HG03558 (cell line): ENCODE data around the gene IRF2BP1.
"Not testable (repeated sequence)": the region's sequence is repeated elsewhere in the genome, so short reads cannot be mapped to it uniquely, and the experiment has no call there.

ENCODE experiments used
- ATAC-seq: cut with Tn5 transposase; IDR thresholded peaks from one replicate; pipeline ENCODE4 v1.9.1; 2021; ENCODE audit warnings: moderate number of reproducible peaks; ENCODE audit not compliant: unreplicated experiment; ENCODE audit errors: extremely low read depth

The IRF2BP1 gene

GRCh38 chr19:45882652-45883585 is 3.0 kb downstream of the IRF2BP1 start:
- no peak for ATAC-seq

GRCh38 chr19:45881909-45882528 is 3.9 kb downstream of the IRF2BP1 start:
- no peak for ATAC-seq

- ATAC-seq: no peak
Measured at GRCh38 chr19:45881082-45881908, 4.6 kb downstream of the IRF2BP1 start.

GRCh38 chr19:45879971-45880370 is 6.0 kb downstream of the IRF2BP1 start:
- no peak for ATAC-seq

- no peak for ATAC-seq
Measured at GRCh38 chr19:45879055-45879454, 6.9 kb downstream of the IRF2BP1 start.

- ATAC-seq: no peak
Measured at GRCh38 chr19:45878043-45878794, 7.7 kb downstream of the IRF2BP1 start.

GRCh38 chr19:45876411-45877197 is 9.3 kb downstream of the IRF2BP1 start:
- no peak for ATAC-seq

GRCh38 chr19:45876161-45876410 is 9.9 kb downstream of the IRF2BP1 start:
- no peak for ATAC-seq

- no peak for ATAC-seq
Measured at GRCh38 chr19:45874620-45874966, 11.3 kb downstream of the IRF2BP1 start.

GRCh38 chr19:45873219-45873772 is 12.6 kb downstream of the IRF2BP1 start:
- ATAC-seq: no peak

GRCh38 chr19:45872095-45872919 is 13.6 kb downstream of the IRF2BP1 start:
- ATAC-seq: no peak

GRCh38 chr19:45870798-45871197 is 15.1 kb downstream of the IRF2BP1 start:
- no peak for ATAC-seq

GRCh38 chr19:45867241-45867640 is 18.7 kb downstream of the IRF2BP1 start:
- ATAC-seq: not testable (repeated sequence)

GRCh38 chr19:45866400-45867176 is 19.4 kb downstream of the IRF2BP1 start:
- no peak for ATAC-seq

- no peak for ATAC-seq
Measured at GRCh38 chr19:45865269-45865948, 20.5 kb downstream of the IRF2BP1 start.

- ATAC-seq: no peak
Measured at GRCh38 chr19:45864629-45865082, 21.3 kb downstream of the IRF2BP1 start.
